PFSK-1 (cell line): ENCODE data around the gene CAMTA1.

Experiments used
- POLR2AphosphoS5 ChIP-seq: IDR thresholded peaks from 2 replicates; pipeline ENCODE4 v1.6.1; 2012; ENCODE audit warnings: low read depth, mild to moderate bottlenecking, control low read depth, low read length, moderate library complexity
- REST ChIP-seq, 2 experiments: IDR thresholded peaks; 2 replicates each; pipeline versions ENCODE4 v1.6.1 to v1.8.0; 2011 to 2012; ENCODE audit warnings: low read depth in 2 of 2, low read length in 2 of 2, control low read depth in 1 of 2, inconsistent platforms in 1 of 2, mild to moderate bottlenecking in 1 of 2, moderate library complexity in 1 of 2; ENCODE audit not compliant: insufficient read depth in 1 of 2
- SIN3A ChIP-seq: IDR thresholded peaks from 2 replicates; pipeline ENCODE4 v1.6.1; 2012; ENCODE audit warnings: mild to moderate bottlenecking, low read length, moderate library complexity, borderline replicate concordance; ENCODE audit not compliant: insufficient read depth
- TAF1 ChIP-seq: IDR thresholded peaks from 2 replicates; pipeline ENCODE4 v1.6.1; 2012; ENCODE audit warnings: low read length, control low read depth, borderline replicate concordance; ENCODE audit not compliant: insufficient read depth

- no peak for TF ChIP-seq TAF1
- no peak for TF ChIP-seq SIN3A
- TF ChIP-seq POLR2AphosphoS5 = no peak
- TF ChIP-seq REST (IDR thresholded peaks at IDR 0.05; ENCODE audit: insufficient read depth in 1 of 2, low read depth in 2 of 2, low read length in 2 of 2) = no peak
Observed at GRCh38 chr1:7438396-7438785, 653.1 kb downstream of the CAMTA1 start.
